Caki2 (cell line): ENCODE results near the gene SLC66A2. TPM values are rescaled to one million over a fixed set of nuclear protein-coding genes. Genes with fewer than 3 reads are reported as not detected.
"Not testable (repeated sequence)": the region's sequence is repeated elsewhere in the genome, so short reads cannot be mapped to it uniquely, and the experiment has no call there.

ENCODE experiments used
- DNase-seq: peaks from one replicate; pipeline ENCODE4 v3.0.0-alpha.2; 2015; ENCODE audit warnings: low read depth
- in situ Hi-C: cut with HindIII; loops from 2 replicates; pipeline ENCODE4 v1.10.0; 2016; ENCODE audit warnings: low sequenced_read_pairs, low pct_unique_long_range_greater_than_20kb, mixed read lengths
- total RNA-seq: library from RNA; depleted of rRNA; stranded (reverse); fragments of >200 nt; shearing (Covaris generic); gene quantifications from 2 replicates; pipeline ENCODE4 v1.2.3, GENCODE V29; 2014; ENCODE audit warnings: low replicate concordance

Gene SLC66A2
- total RNA-seq, 1 experiment from 2014 or later = 18.0 TPM

- DNase-seq = no peak
- in situ Hi-C loops = no loop called here
These were observed 83.2 kb downstream of the SLC66A2 start for GRCh38 chr18:79868168-79868784.

- in situ Hi-C loops = no loop called here
- no peak for DNase-seq
These were observed 83.8 kb downstream of the SLC66A2 start for GRCh38 chr18:79867666-79868065.

- DNase-seq = no peak
- in situ Hi-C loops = no loop called here
These were observed 84.4 kb downstream of the SLC66A2 start for GRCh38 chr18:79866889-79867574.

GRCh38 chr18:79865951-79866350, 85.5 kb downstream of the SLC66A2 start:
- in situ Hi-C loops, DNase-seq: not testable (repeated sequence)

GRCh38 chr18:79864955-79865354, 86.5 kb downstream of the SLC66A2 start:
- DNase-seq, in situ Hi-C loops: not testable (repeated sequence)

GRCh38 chr18:79864006-79864725, 87.3 kb downstream of the SLC66A2 start:
- in situ Hi-C loops = no loop called here
- DNase-seq = no peak

GRCh38 chr18:79863161-79864005, 88.1 kb downstream of the SLC66A2 start:
- DNase-seq = no peak
- in situ Hi-C loops = no loop called here

- in situ Hi-C loops = no loop called here
- no peak for DNase-seq
These were observed 88.9 kb downstream of the SLC66A2 start for GRCh38 chr18:79862562-79862961.

GRCh38 chr18:79861687-79862086, 89.8 kb downstream of the SLC66A2 start:
- in situ Hi-C loops = no loop called here
- DNase-seq = no peak

- DNase-seq = no peak
- in situ Hi-C loops = no loop called here
These were observed 92.1 kb downstream of the SLC66A2 start for GRCh38 chr18:79859314-79859713.

- in situ Hi-C loops = no loop called here
- peak; percentile 4 for DNase-seq
These were observed 94.3 kb downstream of the SLC66A2 start for GRCh38 chr18:79857082-79857671.

GRCh38 chr18:79856119-79857007, 95.1 kb downstream of the SLC66A2 start:
- in situ Hi-C loops = no loop called here
- no peak for DNase-seq

- in situ Hi-C loops = no loop called here
These were observed 96.1 kb downstream of the SLC66A2 start for GRCh38 chr18:79855147-79855933.

GRCh38 chr18:79853993-79854364, 97.5 kb downstream of the SLC66A2 start:
- in situ Hi-C loops = no loop called here
- no peak for DNase-seq

More at GRCh38 chr18:79855147-79855933, 96.1 kb downstream of the SLC66A2 start:
- DNase-seq = no peak

GRCh38 chr18:79853303-79853992, 98.0 kb downstream of the SLC66A2 start:
- in situ Hi-C loops = no loop called here
- no peak for DNase-seq
